Esophagus squamous epithelium (tissue), 5 donors: Measurements from ENCODE around the gene PIGP. TPM values are rescaled to one million over a fixed set of nuclear protein-coding genes. Genes with fewer than 3 reads are reported as not detected.
"Not testable (repeated sequence)": the region's sequence is repeated elsewhere in the genome, so short reads cannot be mapped to it uniquely, and the experiment has no call there.

Experiments used
- DNase-seq: peaks from one replicate; lab custom pipeline; 2025; lab: John Stamatoyannopoulos, UW
- H3K27ac ChIP-seq, 4 donors: fragments of 200-600 bp; sonication (generic); one replicate each; pipeline ENCODE4 v1.5.1; 2016 to 2019; ENCODE audit warnings: mild to moderate bottlenecking in 1 of 4
- H3K27me3 ChIP-seq, 4 donors: fragments of 200-600 bp; sonication (generic); 1 replicate in 3 of 4; 2 replicates in 1 of 4; pipeline versions ENCODE4 v1.5.1 to v1.6.0; 2017 to 2021; ENCODE audit warnings: antibody characterized with exemption in 1 of 4
- H3K36me3 ChIP-seq, 3 donors: fragments of 200-600 bp; sonication (generic); one replicate each; pipeline ENCODE4 v1.5.1; 2016 to 2019
- H3K4me1 ChIP-seq, 3 donors: fragments of 200-600 bp; sonication (generic); one replicate each; pipeline ENCODE4 v1.5.1; 2017 to 2019
- H3K4me3 ChIP-seq, 4 donors: fragments of 200-600 bp; sonication (generic); 1 replicate in 3 of 4; 2 replicates in 1 of 4; pipeline ENCODE4 v1.5.1; 2016 to 2019; ENCODE audit warnings: mild to moderate bottlenecking in 2 of 4, moderate library complexity in 1 of 4
- H3K9me3 ChIP-seq, 3 donors: fragments of 200-600 bp; sonication (generic); one replicate each; pipeline ENCODE4 v1.5.1; 2016 to 2019
- POLR2A ChIP-seq, 4 donors: fragments of 450-650 bp; IDR thresholded peaks; one replicate each; pipeline ENCODE4 v1.6.1; 2017; ENCODE audit warnings: antibody characterized with exemption in 4 of 4, mild to moderate bottlenecking in 4 of 4, moderate library complexity in 3 of 4
- WGBS, 2 donors: methylation state at CpG; one replicate each; pipeline ENCODE4 v1.1.5; 2018; 5-methylcytosine and 5-hydroxymethylcytosine counted together
- intact Hi-C: fragments of 100-400 bp; cut with DNase I; formaldehyde crosslinking; loops from one replicate; pipeline ENCODE4 v1.15.0; 2022
- total RNA-seq, 4 donors: library from RNA; depleted of rRNA; stranded (reverse); fragments of >200 nt; gene quantifications; one replicate each; pipeline ENCODE4 v1.1.0, GENCODE V29; 2016
- TF ChIP-seq, protein P1 (sequence below), 6 experiments: fragments of 450-650 bp in 4 of 6; fragments of 200-600 bp in 2 of 6; sonication (generic) in 2 of 6; IDR thresholded peaks; one replicate each; pipeline ENCODE4 v1.5.1; 2016 to 2019; ENCODE audit warnings: antibody characterized with exemption in 6 of 6, mild to moderate bottlenecking in 4 of 6, moderate library complexity in 4 of 6
- donor health status: DM: yes; HTN: yes; CAD: no.

Gene PIGP
- total RNA-seq, 4 donors from 2014 or later, result 9.0 to 15.4 (median 11.4) TPM

DNA sequence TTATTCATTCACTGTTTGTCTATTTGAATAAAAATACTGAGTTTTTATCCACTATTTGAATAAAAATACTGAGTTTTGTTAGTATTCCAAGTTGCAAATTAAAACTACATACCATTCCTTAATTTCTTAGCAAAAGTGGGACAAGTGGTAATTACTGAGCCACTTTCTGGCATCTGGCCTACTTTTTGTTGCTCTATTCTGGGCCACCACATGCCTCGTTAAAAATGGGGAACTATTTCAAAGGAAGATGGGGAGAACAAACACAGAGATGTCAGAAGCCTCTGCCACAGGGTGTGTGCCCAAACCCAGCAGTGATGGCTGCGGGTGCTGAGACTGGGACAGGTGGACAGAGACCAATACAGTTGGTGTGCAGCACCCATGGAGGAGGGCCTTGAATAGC, 14.6 kb downstream of the PIGP start:
- Histone ChIP-seq H3K27ac (no peak overlapping the region), H3K4me3 (no peak overlapping the region), H3K36me3 (no peaks in the 10 kb centered on the region), H3K27me3 (no peaks in the 10 kb centered on the region), H3K4me1 (peaks cover 0 to 12% (median 4%) of the 10 kb centered on the region in 3 donors), H3K9me3 (no peaks in the 10 kb centered on the region)
- intact Hi-C loops, result no loop called here
- no peak for TF ChIP-seq POLR2A (IDR thresholded peaks at IDR 0.05)
- TF ChIP-seq, protein P1, sequence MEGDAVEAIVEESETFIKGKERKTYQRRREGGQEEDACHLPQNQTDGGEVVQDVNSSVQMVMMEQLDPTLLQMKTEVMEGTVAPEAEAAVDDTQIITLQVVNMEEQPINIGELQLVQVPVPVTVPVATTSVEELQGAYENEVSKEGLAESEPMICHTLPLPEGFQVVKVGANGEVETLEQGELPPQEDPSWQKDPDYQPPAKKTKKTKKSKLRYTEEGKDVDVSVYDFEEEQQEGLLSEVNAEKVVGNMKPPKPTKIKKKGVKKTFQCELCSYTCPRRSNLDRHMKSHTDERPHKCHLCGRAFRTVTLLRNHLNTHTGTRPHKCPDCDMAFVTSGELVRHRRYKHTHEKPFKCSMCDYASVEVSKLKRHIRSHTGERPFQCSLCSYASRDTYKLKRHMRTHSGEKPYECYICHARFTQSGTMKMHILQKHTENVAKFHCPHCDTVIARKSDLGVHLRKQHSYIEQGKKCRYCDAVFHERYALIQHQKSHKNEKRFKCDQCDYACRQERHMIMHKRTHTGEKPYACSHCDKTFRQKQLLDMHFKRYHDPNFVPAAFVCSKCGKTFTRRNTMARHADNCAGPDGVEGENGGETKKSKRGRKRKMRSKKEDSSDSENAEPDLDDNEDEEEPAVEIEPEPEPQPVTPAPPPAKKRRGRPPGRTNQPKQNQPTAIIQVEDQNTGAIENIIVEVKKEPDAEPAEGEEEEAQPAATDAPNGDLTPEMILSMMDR (IDR thresholded peaks at IDR 0.05), result no peak
- DNase-seq, result no peak
- WGBS, 2 donors, result 54 to 57% methylated on average over 2 of the region's 2 CpGs

DNA sequence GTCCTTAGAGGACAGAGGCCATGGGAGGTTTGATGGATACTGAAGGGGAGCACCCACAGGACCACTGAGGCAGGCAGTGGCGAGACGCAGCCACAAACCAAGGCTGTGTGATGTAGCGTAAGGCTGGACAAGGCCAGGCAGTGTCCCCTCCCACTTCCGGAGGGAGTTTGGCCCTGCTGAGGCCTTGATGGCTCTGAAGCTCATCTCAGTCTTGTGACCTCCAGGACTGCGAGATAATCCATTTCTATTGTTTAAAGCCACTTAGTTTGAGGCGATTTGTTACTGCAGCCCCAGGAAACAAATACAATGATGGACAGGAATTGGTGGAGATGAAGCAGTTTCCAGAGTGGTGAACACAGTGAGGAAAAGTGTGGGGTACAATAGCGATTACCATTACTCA, 15.3 kb downstream of the PIGP start:
- Histone ChIP-seq H3K4me3 (no peak overlapping the region), H3K27me3 (no peaks in the 10 kb centered on the region), H3K27ac (no peak overlapping the region), H3K36me3 (no peaks in the 10 kb centered on the region), H3K9me3 (no peaks in the 10 kb centered on the region), H3K4me1 (peaks cover 0 to 12% (median 4%) of the 10 kb centered on the region in 3 donors)
- 83 to 96% methylated on average over 7 of the region's 7 CpGs for WGBS, 2 donors
- TF ChIP-seq, protein P1 (IDR thresholded peaks at IDR 0.05), result no peak
- no peak for TF ChIP-seq POLR2A (IDR thresholded peaks at IDR 0.05)
- intact Hi-C loops, result no loop called here
- no peak for DNase-seq

DNA sequence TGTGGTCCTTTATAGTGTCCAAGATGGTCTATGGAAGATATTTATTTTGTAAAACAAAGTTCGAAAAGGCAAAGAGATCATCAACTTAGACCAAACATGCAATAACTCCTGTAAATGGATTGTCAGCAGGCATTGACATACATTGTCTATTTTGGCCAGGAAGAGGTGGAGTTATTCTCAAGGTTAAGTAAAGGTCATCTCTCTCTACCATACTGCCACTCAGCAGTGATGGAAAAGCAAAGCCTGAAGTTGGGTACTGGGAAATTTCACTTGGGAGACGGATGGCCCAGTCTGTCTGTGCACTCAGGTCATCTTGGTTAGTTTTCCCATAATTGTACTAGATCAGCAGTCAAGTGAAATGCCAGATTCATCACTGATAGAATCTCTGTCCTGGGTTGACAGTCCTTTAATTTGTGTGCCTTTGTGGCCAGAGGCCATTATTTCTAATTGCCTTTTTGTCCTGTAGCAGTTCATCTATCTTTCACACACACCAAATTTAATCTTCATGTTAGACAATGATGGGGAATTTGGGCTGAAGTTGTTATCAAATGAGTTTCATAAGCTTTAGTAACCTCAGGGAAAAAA, 17.5 kb downstream of the PIGP start:
- TF ChIP-seq, protein P1 (IDR thresholded peaks at IDR 0.05), result no peak
- TF ChIP-seq POLR2A (IDR thresholded peaks at IDR 0.05), result no peak
- no peaks in the 10 kb centered on the region for H3K27me3 ChIP-seq
- intact Hi-C loops, result no loop called here
- peaks cover 0 to 6% (median 4%) of the 10 kb centered on the region in 3 donors for H3K4me1 ChIP-seq
- H3K36me3 ChIP-seq, result no peaks in the 10 kb centered on the region
- no peaks in the 10 kb centered on the region for H3K9me3 ChIP-seq
- H3K27ac ChIP-seq, result no peak overlapping the region
- no peak for DNase-seq
- WGBS, 2 donors, result 76 to 89% methylated on average over 2 of the region's 2 CpGs
- H3K4me3 ChIP-seq, result no peak overlapping the region

DNA sequence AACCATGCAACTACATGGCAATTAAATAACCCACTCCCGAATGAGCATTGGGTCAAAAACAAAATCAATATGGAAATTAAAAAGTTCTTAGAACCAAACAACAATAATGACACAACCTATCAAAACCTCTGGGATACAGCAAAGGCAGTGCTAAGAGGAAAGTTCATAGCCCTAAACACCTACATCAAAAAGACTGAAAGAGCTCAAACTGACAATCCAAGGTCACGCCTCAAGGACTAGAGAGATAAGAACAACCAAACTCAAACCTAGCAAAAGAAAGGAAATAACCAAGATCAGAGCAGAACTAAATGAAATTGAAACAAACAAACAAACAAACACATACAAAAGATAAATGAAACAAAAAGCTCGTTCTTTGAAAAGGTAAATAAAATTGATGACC, 23.1 kb downstream of the PIGP start:
- H3K36me3 ChIP-seq, H3K9me3 ChIP-seq, H3K27ac ChIP-seq, H3K27me3 ChIP-seq, H3K4me3 ChIP-seq, intact Hi-C loops, DNase-seq: not testable (repeated sequence)
- WGBS, 2 donors, result 94 to 98% methylated on average over 2 of the region's 3 CpGs
- peaks cover 4 to 11% (median 5%) of the 10 kb centered on the region in 3 donors for H3K4me1 ChIP-seq

DNA sequence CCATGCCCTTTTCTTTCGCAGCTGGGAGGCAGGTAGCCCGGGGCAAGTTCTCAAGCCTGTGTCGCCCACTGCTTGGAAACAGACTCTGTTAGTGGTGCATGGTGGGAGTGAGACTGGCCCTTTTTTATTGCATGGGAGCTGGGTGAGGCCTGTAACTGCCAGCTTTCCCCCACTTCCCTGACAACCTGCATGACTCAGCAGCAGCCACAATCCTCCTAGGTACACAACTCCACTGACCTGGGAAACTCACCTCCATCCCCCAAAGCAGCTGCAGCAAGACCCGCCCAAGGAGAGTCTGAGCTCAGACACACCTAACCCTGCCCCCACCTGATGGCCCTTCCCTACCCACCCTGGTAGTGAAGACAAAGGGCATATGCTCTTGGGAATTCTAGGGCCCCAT, 25.8 kb downstream of the PIGP start:
- H3K36me3 ChIP-seq, result no peaks in the 10 kb centered on the region
- peaks cover 4 to 17% (median 5%) of the 10 kb centered on the region in 3 donors for H3K4me1 ChIP-seq
- H3K4me3 ChIP-seq, result no peak overlapping the region
- H3K27ac ChIP-seq, result peak overlapping the region in 2 of 4 donors; percentile 5 to 51
- no peak for DNase-seq
- H3K9me3 ChIP-seq, result no peaks in the 10 kb centered on the region
- intact Hi-C loops, result no loop called here
- 54% methylated on average over 3 of the region's 4 CpGs; no CpG with 5 or more reads in 1 of the 2 donors for WGBS, 2 donors
- peaks cover 0 to 7% (median 0%) of the 10 kb centered on the region in 4 donors for H3K27me3 ChIP-seq
- TF ChIP-seq, protein P1 (IDR thresholded peaks at IDR 0.05), result no peak
- no peak for TF ChIP-seq POLR2A (IDR thresholded peaks at IDR 0.05)
